H9 (cell line): ENCODE data around the gene CKS2. TPM values are rescaled to one million over a fixed set of nuclear protein-coding genes. Genes with fewer than 3 reads are reported as not detected.

ENCODE experiments used
- DNase-seq: peaks from one replicate; pipeline ENCODE4 v3.0.0-alpha.2; 2017
- H2AFZ ChIP-seq: one replicate; pipeline ENCODE4 v1.6.1; 2013; ENCODE audit warnings: mild to moderate bottlenecking, low read length, control low read depth, moderate library complexity
- H2AK5ac ChIP-seq: 2 replicates; pipeline ENCODE4 v1.6.1; 2013; ENCODE audit warnings: low read length, control low read depth, mixed read lengths; ENCODE audit not compliant: insufficient read length
- H2BK120ac ChIP-seq: one replicate; pipeline ENCODE4 v1.6.1; 2013; ENCODE audit warnings: low read depth, mild to moderate bottlenecking, low read length, control low read depth, inconsistent platforms; ENCODE audit not compliant: poor library complexity, severe bottlenecking
- H2BK12ac ChIP-seq: 2 replicates; pipeline ENCODE4 v1.6.1; 2013; ENCODE audit warnings: low read length, control low read depth, mixed read lengths, low read depth; ENCODE audit not compliant: insufficient read length
- H2BK15ac ChIP-seq: 2 replicates; pipeline ENCODE4 v1.6.1; 2013; ENCODE audit warnings: low read depth, low read length, control low read depth
- H2BK20ac ChIP-seq: one replicate; pipeline ENCODE4 v1.6.1; 2013; ENCODE audit warnings: low read depth, mild to moderate bottlenecking, low read length, control low read depth, inconsistent platforms; ENCODE audit not compliant: poor library complexity, severe bottlenecking
- H2BK5ac ChIP-seq: 2 replicates; pipeline ENCODE4 v1.6.1; 2013; ENCODE audit warnings: low read length, control low read depth, mixed read lengths; ENCODE audit not compliant: insufficient read length
- H3K14ac ChIP-seq: 2 replicates; pipeline ENCODE4 v1.6.1; 2013; ENCODE audit warnings: low read length, control low read depth; ENCODE audit not compliant: insufficient read depth
- H3K18ac ChIP-seq: 2 replicates; pipeline ENCODE4 v1.6.1; 2013; ENCODE audit warnings: low read depth, mild to moderate bottlenecking, mixed read lengths, low read length, control low read depth; ENCODE audit not compliant: insufficient read length
- H3K23ac ChIP-seq: 2 replicates; pipeline ENCODE4 v1.6.1; 2013; ENCODE audit warnings: low read length, control low read depth, mixed read lengths, low read depth; ENCODE audit not compliant: insufficient read length
- H3K23me2 ChIP-seq: 2 replicates; pipeline ENCODE4 v1.6.1; 2013; ENCODE audit warnings: low read depth, mild to moderate bottlenecking, mixed read lengths, low read length, control low read depth; ENCODE audit not compliant: insufficient read length, poor library complexity, severe bottlenecking
- H3K27ac ChIP-seq: 2 replicates; pipeline ENCODE4 v1.5.1; 2013; ENCODE audit warnings: low read length, control low read depth, mixed read lengths, low read depth; ENCODE audit not compliant: insufficient read length
- H3K27me3 ChIP-seq: 2 replicates; pipeline ENCODE4 v1.6.1; 2013; ENCODE audit warnings: low read length, control low read depth, inconsistent platforms; ENCODE audit not compliant: insufficient read depth
- H3K4ac ChIP-seq: 2 replicates; pipeline ENCODE4 v1.6.1; 2013; ENCODE audit warnings: low read depth, mild to moderate bottlenecking, control low read depth, inconsistent platforms, low read length, moderate library complexity
- H3K4me1 ChIP-seq: 2 replicates; pipeline ENCODE4 v1.6.1; 2013; ENCODE audit warnings: low read length, control low read depth, inconsistent platforms; ENCODE audit not compliant: insufficient read depth
- H3K4me2 ChIP-seq: 2 replicates; pipeline ENCODE4 v1.6.1; 2013; ENCODE audit warnings: low read length, control low read depth, mixed read lengths; ENCODE audit not compliant: insufficient read length, insufficient read depth
- H3K56ac ChIP-seq: 2 replicates; pipeline ENCODE4 v1.6.1; 2013; ENCODE audit warnings: low read depth, mild to moderate bottlenecking, mixed read lengths, low read length, control low read depth; ENCODE audit not compliant: insufficient read length
- H3K79me1 ChIP-seq: 2 replicates; pipeline ENCODE4 v1.6.1; 2013; ENCODE audit warnings: low read depth, mild to moderate bottlenecking, moderate library complexity, low read length, control low read depth, inconsistent platforms; ENCODE audit not compliant: insufficient read depth, poor library complexity, severe bottlenecking
- H3K79me2 ChIP-seq: 2 replicates; pipeline ENCODE4 v1.6.1; 2013; ENCODE audit warnings: low read length, control low read depth, inconsistent platforms; ENCODE audit not compliant: insufficient read depth
- H3K9ac ChIP-seq: 2 replicates; pipeline ENCODE4 v1.6.1; 2013; ENCODE audit warnings: low read length, control low read depth, mixed read lengths; ENCODE audit not compliant: insufficient read length; ENCODE audit errors: extremely low read depth
- H3K9me3 ChIP-seq: one replicate; pipeline ENCODE4 v1.6.1; 2013; ENCODE audit warnings: low read depth, low read length, inconsistent platforms; ENCODE audit not compliant: control insufficient read depth
- H3T11ph ChIP-seq: one replicate; pipeline ENCODE4 v1.6.1; 2013; ENCODE audit warnings: mild to moderate bottlenecking, low read length, control low read depth, inconsistent platforms
- H4K20me1 ChIP-seq: one replicate; pipeline ENCODE4 v1.6.1; 2013; ENCODE audit not compliant: control insufficient read depth, insufficient read length, insufficient read depth
- H4K5ac ChIP-seq: 2 replicates; pipeline ENCODE4 v1.6.1; 2013; ENCODE audit warnings: low read depth, mild to moderate bottlenecking, mixed read lengths, low read length, control low read depth; ENCODE audit not compliant: insufficient read length
- H4K8ac ChIP-seq: replicated peaks from 2 replicates; pipeline ENCODE4 v1.6.1; 2013; ENCODE audit warnings: low read length, control low read depth, mixed read lengths, low read depth; ENCODE audit not compliant: insufficient read length
- H4K91ac ChIP-seq: 2 replicates; pipeline ENCODE4 v1.6.1; 2013; ENCODE audit warnings: low read depth, mild to moderate bottlenecking, moderate library complexity, mixed read lengths, low read length, control low read depth; ENCODE audit not compliant: insufficient read length
- H3K27ac Mint-ChIP-seq, 3 experiments: 2 replicates in 2 of 3; 3 replicates in 1 of 3; pipeline ENCODE4 v1.8.0; 2020 to 2021; ENCODE audit warnings: mixed read lengths in 3 of 3, mild to moderate bottlenecking in 1 of 3, moderate library complexity in 1 of 3
- H3K27me3 Mint-ChIP-seq: 2 replicates; pipeline ENCODE4 v1.8.0; 2021; ENCODE audit warnings: low read depth, mild to moderate bottlenecking, moderate library complexity, mixed read lengths
- H3K36me3 Mint-ChIP-seq, 3 experiments: 2 replicates in 2 of 3; 3 replicates in 1 of 3; pipeline ENCODE4 v1.8.0; 2020 to 2021; ENCODE audit warnings: low read depth in 3 of 3, mixed read lengths in 3 of 3; ENCODE audit not compliant: insufficient read depth in 1 of 3
- H3K4me1 Mint-ChIP-seq, 2 experiments: 2 replicates each; pipeline ENCODE4 v1.8.0; 2020; ENCODE audit warnings: mixed read lengths in 2 of 2
- H3K4me3 Mint-ChIP-seq, 2 experiments: 2 replicates in 1 of 2; 3 replicates in 1 of 2; pipeline ENCODE4 v1.8.0; 2020 to 2021; ENCODE audit warnings: mild to moderate bottlenecking in 2 of 2, mixed read lengths in 2 of 2, moderate library complexity in 1 of 2
- H3K9me3 Mint-ChIP-seq, 2 experiments: 2 replicates in 1 of 2; 3 replicates in 1 of 2; pipeline ENCODE4 v1.8.0; 2020; ENCODE audit warnings: mild to moderate bottlenecking in 2 of 2, mixed read lengths in 2 of 2, moderate library complexity in 1 of 2
- WGBS: extraction: QIAGEN DNeasy Blood & Tissue Kit; methylation state at CpG from one replicate; pipeline ENCODE4 v1.1.7; 2013; ENCODE audit warnings: missing lambda C conversion rate, low lambda C conversion rate, mixed read lengths; ENCODE audit not compliant: insufficient read length; ENCODE audit errors: extremely low coverage; 5-methylcytosine and 5-hydroxymethylcytosine counted together
- total RNA-seq: library from RNA; stranded (reverse); gene quantifications from 2 replicates; pipeline ENCODE4 v1.2.1, GENCODE V29; 2021
- TF ChIP-seq, protein P1 (sequence below): fragments of 200-600 bp; sonication (generic); conservative IDR thresholded peaks from 3 replicates; pipeline ENCODE4 v1.8.0; 2021; ENCODE audit warnings: antibody characterized with exemption, mild to moderate bottlenecking

The CKS2 gene
- total RNA-seq, 1 experiment from 2014 or later: 211 TPM

DNA sequence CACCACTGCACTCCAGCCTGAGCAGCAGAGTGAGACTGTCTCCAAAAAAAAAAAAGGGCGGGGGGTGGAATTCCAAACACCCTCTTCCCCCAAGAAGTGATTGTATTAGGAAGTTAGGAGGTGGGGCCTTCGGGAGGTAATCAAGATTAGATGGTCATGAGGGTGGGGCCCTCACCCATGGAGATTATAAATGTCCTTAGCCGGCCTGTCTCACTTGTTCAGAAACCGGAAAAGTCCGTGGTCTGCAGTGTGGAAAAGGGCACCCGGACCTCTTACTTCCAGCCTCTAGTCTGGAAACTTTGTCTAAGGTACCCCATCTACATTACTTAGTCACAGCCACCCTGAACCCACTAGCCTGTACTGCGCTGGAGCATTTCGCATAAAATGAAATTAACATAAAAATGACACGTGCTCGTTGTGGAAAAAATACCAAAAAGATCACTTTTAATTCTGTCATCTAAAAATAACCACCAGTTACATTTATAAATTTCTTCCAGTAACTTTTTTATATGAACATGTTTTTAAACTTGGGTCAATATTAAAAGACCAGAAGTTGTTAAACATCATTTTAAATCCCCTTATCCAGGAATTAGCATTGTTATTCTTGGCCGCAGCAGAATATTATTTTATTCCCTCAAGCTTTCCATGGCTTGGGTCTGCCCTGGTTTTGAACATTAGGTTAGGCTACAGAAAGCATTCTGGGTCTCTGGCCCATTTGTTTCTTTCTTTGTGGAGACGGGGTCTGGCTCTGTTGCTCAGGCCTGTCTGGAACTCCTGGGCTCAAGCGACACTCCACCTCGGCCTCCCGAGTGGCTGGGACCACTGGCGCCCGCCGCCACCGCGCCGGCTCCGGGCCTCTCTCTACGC is 1.2 kb upstream of the CKS2 start:
- Histone ChIP-seq H2AK5ac (no peak overlapping the region), H2BK5ac (no peak overlapping the region), H3K4ac (peak overlapping the region; percentile 25; the same call in 1 of the 2 replicates), H2BK20ac (no peak overlapping the region), H3K56ac (no peak overlapping the region), H3K27ac (peak overlapping the region; percentile 26), H3K14ac (peak overlapping the region; percentile 98), H4K8ac (no peak overlapping the region), H4K20me1 (no peaks in the 10 kb centered on the region), H4K91ac (no peak overlapping the region), H4K5ac (no peak overlapping the region), H3K23ac (no peak overlapping the region), H3K18ac (peak overlapping the region; percentile 92), H2BK15ac (no peak overlapping the region), H3K79me2 (peaks cover 35% of the 10 kb centered on the region; the same call in 1 of the 2 replicates), H2BK12ac (no peak overlapping the region), H3K9me3 (no peaks in the 10 kb centered on the region), H3K27me3 (no peaks in the 10 kb centered on the region), H3T11ph (peak overlapping the region; percentile 22), H3K9ac (peak overlapping the region; percentile 77), H2AFZ (no peak overlapping the region), H3K4me2 (peak overlapping the region; percentile 48), H3K4me1 (no peaks in the 10 kb centered on the region), H2BK120ac (no peak overlapping the region), H3K23me2 (no peaks in the 10 kb centered on the region), H3K79me1 (no peaks in the 10 kb centered on the region)
- peak overlapping the region; percentile 90 to 96 for H3K4me3 Mint-ChIP-seq
- H3K36me3 Mint-ChIP-seq: peaks cover 18 to 35% (median 25%) of the 10 kb centered on the region in 3 experiments
- H3K27me3 Mint-ChIP-seq: peaks cover 4% of the 10 kb centered on the region; the same call in 1 of the 2 replicates
- TF ChIP-seq, protein P1, sequence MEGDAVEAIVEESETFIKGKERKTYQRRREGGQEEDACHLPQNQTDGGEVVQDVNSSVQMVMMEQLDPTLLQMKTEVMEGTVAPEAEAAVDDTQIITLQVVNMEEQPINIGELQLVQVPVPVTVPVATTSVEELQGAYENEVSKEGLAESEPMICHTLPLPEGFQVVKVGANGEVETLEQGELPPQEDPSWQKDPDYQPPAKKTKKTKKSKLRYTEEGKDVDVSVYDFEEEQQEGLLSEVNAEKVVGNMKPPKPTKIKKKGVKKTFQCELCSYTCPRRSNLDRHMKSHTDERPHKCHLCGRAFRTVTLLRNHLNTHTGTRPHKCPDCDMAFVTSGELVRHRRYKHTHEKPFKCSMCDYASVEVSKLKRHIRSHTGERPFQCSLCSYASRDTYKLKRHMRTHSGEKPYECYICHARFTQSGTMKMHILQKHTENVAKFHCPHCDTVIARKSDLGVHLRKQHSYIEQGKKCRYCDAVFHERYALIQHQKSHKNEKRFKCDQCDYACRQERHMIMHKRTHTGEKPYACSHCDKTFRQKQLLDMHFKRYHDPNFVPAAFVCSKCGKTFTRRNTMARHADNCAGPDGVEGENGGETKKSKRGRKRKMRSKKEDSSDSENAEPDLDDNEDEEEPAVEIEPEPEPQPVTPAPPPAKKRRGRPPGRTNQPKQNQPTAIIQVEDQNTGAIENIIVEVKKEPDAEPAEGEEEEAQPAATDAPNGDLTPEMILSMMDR: no peak
- H3K9me3 Mint-ChIP-seq: no peaks in the 10 kb centered on the region; a peak in 2 of 5 replicates
- no peak for DNase-seq
- no CpG with 5 or more reads among the region's 23 CpGs for WGBS
- H3K27ac Mint-ChIP-seq: peak overlapping the region; percentile 97 to 100 (median 97)
- H3K4me1 Mint-ChIP-seq: peaks cover 26 to 28% of the 10 kb centered on the region in 2 experiments
